Kidney glomerular epithelial cell (primary cell): ENCODE measurements around the gene PXDC1.
"Not testable (repeated sequence)": the region's sequence is repeated elsewhere in the genome, so short reads cannot be mapped to it uniquely, and the experiment has no call there.

ENCODE experiments used
- DNase-seq: peaks from one replicate; lab custom pipeline; 2025; lab: John Stamatoyannopoulos, UW

The PXDC1 gene

GRCh38 chr6:3782876-3783832 is 31.6 kb upstream of the PXDC1 start:
- DNase-seq = no peak

GRCh38 chr6:3781504-3781903 is 30.0 kb upstream of the PXDC1 start:
- no peak for DNase-seq

GRCh38 chr6:3779574-3779849 is 28.0 kb upstream of the PXDC1 start:
- no peak for DNase-seq

- DNase-seq = no peak
These were observed 27.4 kb upstream of the PXDC1 start for GRCh38 chr6:3778701-3779573.

GRCh38 chr6:3777730-3778461 is 26.4 kb upstream of the PXDC1 start:
- no peak for DNase-seq

- no peak for DNase-seq
These were observed 25.5 kb upstream of the PXDC1 start for GRCh38 chr6:3776881-3777507.

GRCh38 chr6:3775847-3776246 is 24.3 kb upstream of the PXDC1 start:
- no peak for DNase-seq

GRCh38 chr6:3775386-3775785 is 23.9 kb upstream of the PXDC1 start:
- no peak for DNase-seq

- peak; percentile 21 for DNase-seq
These were observed 22.3 kb upstream of the PXDC1 start for GRCh38 chr6:3773678-3774298.

- not testable (repeated sequence) for DNase-seq
These were observed 20.9 kb upstream of the PXDC1 start for GRCh38 chr6:3772127-3772999.

GRCh38 chr6:3771407-3772011 is 20.0 kb upstream of the PXDC1 start:
- no peak for DNase-seq

GRCh38 chr6:3770023-3770720 is 18.7 kb upstream of the PXDC1 start:
- no peak for DNase-seq

GRCh38 chr6:3769610-3770009 is 18.1 kb upstream of the PXDC1 start:
- DNase-seq = no peak

- DNase-seq = no peak
These were observed 17.0 kb upstream of the PXDC1 start for GRCh38 chr6:3768502-3768901.

GRCh38 chr6:3767483-3767882 is 16.0 kb upstream of the PXDC1 start:
- peak; percentile 70 for DNase-seq

GRCh38 chr6:3766214-3766613 is 14.7 kb upstream of the PXDC1 start:
- no peak for DNase-seq

- no peak for DNase-seq
These were observed 13.9 kb upstream of the PXDC1 start for GRCh38 chr6:3765415-3765814.

GRCh38 chr6:3764516-3765335 is 13.2 kb upstream of the PXDC1 start:
- DNase-seq = no peak

- DNase-seq = no peak
These were observed 11.3 kb upstream of the PXDC1 start for GRCh38 chr6:3762852-3763251.
